GM12892 (cell line): ENCODE measurements around the gene FBXO15.

Experiments
- POLR2A ChIP-seq: IDR thresholded peaks from 2 replicates; pipeline ENCODE4 v1.6.1; 2011; ENCODE audit warnings: low read depth, low read length, control low read depth
- POLR2AphosphoS5 ChIP-seq: IDR thresholded peaks from 2 replicates; pipeline ENCODE4 v1.6.1; 2011; ENCODE audit warnings: low read depth, low read length, control low read depth
- TAF1 ChIP-seq: IDR thresholded peaks from 2 replicates; pipeline ENCODE4 v1.6.1; 2011; ENCODE audit warnings: low read depth, mild to moderate bottlenecking, control low read depth, low read length, borderline replicate concordance

GRCh38 chr18:74116633-74117554 lies 30.7 kb downstream of the FBXO15 start:
- TF ChIP-seq POLR2A (no peak), POLR2AphosphoS5 (no peak), TAF1 (no peak)
